Heart left ventricle (tissue), 13 donors: ENCODE data around the gene PPP2R3A.

ENCODE experiments used
- POLR2A ChIP-seq, 2 donors: fragments of 450-650 bp; IDR thresholded peaks; one replicate each; pipeline ENCODE4 v1.6.1; 2017; ENCODE audit warnings: antibody characterized with exemption in 2 of 2, mild to moderate bottlenecking in 2 of 2, moderate library complexity in 2 of 2
- TF ChIP-seq, protein P1 (sequence below), 12 donors: fragments of 200-600 bp; sonication (generic) in 4 of 12; IDR thresholded peaks; one replicate each; pipeline versions ENCODE4 v1.5.0 to v1.8.0; 2018 to 2022; ENCODE audit warnings: antibody characterized with exemption in 12 of 12, mild to moderate bottlenecking in 5 of 12
- donor health status: ischemic (EF 13 %, LVEDD 7.1; RV severe dilation, severe dysfunction).
- donor health status: DM: no; HTN: yes; CAD: no.
- donor health status: DM: no; HTN: no; CAD: no.
- donor health status: ischemic (EF 25% LVEDD 6.9; RV normal size, moderate dysfunction).
- donor health status: ischemic (EF 25% LVEDD 5.7; RV mildly dilated, moderate dysfunction).
- donor health status: ischemic (EF 35%, LVEDD 5.7; RV mildly dilated, moderate dysfunction).
- donor health status: nonischemic (EF 11% LVEDD 7.7; RV severe dilation, severe dysfunction).
- donor health status: DM: yes; HTN: yes; CAD: no.
- donor health status: PGD.
- donor health status: ischemic (EF 29% LVEDD 5.4; RV normal size, mild dysfunction).
- donor health status: nonischemic (EF 23%, LVEDD 6.1; RV moderate dilation, normal function).

- TF ChIP-seq, protein P1, sequence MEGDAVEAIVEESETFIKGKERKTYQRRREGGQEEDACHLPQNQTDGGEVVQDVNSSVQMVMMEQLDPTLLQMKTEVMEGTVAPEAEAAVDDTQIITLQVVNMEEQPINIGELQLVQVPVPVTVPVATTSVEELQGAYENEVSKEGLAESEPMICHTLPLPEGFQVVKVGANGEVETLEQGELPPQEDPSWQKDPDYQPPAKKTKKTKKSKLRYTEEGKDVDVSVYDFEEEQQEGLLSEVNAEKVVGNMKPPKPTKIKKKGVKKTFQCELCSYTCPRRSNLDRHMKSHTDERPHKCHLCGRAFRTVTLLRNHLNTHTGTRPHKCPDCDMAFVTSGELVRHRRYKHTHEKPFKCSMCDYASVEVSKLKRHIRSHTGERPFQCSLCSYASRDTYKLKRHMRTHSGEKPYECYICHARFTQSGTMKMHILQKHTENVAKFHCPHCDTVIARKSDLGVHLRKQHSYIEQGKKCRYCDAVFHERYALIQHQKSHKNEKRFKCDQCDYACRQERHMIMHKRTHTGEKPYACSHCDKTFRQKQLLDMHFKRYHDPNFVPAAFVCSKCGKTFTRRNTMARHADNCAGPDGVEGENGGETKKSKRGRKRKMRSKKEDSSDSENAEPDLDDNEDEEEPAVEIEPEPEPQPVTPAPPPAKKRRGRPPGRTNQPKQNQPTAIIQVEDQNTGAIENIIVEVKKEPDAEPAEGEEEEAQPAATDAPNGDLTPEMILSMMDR (IDR thresholded peaks at IDR 0.05) = no peak
- TF ChIP-seq POLR2A (IDR thresholded peaks at IDR 0.05) = no peak
Measured at GRCh38 chr3:136192831-136193230, 227.3 kb downstream of the PPP2R3A start.
